SJSA1 (cell line): Measurements from ENCODE around the gene PITX1. TPM values are rescaled to one million over a fixed set of nuclear protein-coding genes. Genes with fewer than 3 reads are reported as not detected.
"Not testable (repeated sequence)": the region's sequence is repeated elsewhere in the genome, so short reads cannot be mapped to it uniquely, and the experiment has no call there.

ENCODE experiments used
- DNase-seq, 2 experiments: peaks; one replicate each; pipeline ENCODE4 v3.0.0-alpha.2; 2015 to 2020; ENCODE audit warnings: low spot score in 2 of 2, low read depth in 1 of 2
- H3K27ac ChIP-seq: fragments of 250-450 bp; sonication (Bioruptor Pico); 2 replicates; pipeline ENCODE4 v1.5.1; 2020; ENCODE audit warnings: mild to moderate bottlenecking, moderate library complexity
- H3K27me3 ChIP-seq: fragments of 250-450 bp; sonication (Bioruptor Pico); replicated peaks from 2 replicates; pipeline ENCODE4 v1.5.1; 2020; ENCODE audit warnings: mild to moderate bottlenecking, moderate library complexity
- H3K36me3 ChIP-seq: fragments of 250-450 bp; sonication (Bioruptor Pico); 2 replicates; pipeline ENCODE4 v1.5.1; 2020; ENCODE audit warnings: mild to moderate bottlenecking
- H3K4me1 ChIP-seq: fragments of 250-450 bp; sonication (Bioruptor Pico); replicated peaks from 2 replicates; pipeline ENCODE4 v1.6.1; 2021; ENCODE audit warnings: mild to moderate bottlenecking
- H3K4me3 ChIP-seq: fragments of 250-450 bp; sonication (Bioruptor Pico); 2 replicates; pipeline ENCODE4 v1.5.1; 2020; ENCODE audit warnings: mild to moderate bottlenecking
- H3K9me3 ChIP-seq: fragments of 250-450 bp; sonication (Bioruptor Pico); replicated peaks from 2 replicates; pipeline ENCODE4 v1.5.1; 2020; ENCODE audit warnings: mild to moderate bottlenecking
- total RNA-seq: library from RNA; depleted of rRNA; stranded (reverse); fragments of >200 nt; shearing (Covaris generic); gene quantifications from 2 replicates; pipeline ENCODE4 v1.2.3, GENCODE V29; 2014; rRNA removed

Gene PITX1
- total RNA-seq, 1 experiment from 2014 or later: 25.0 TPM

GRCh38 chr5:134995850-134996402, 38.1 kb downstream of the PITX1 start:
- H3K36me3 ChIP-seq: no peaks in the 10 kb centered on the region
- no peaks in the 10 kb centered on the region for H3K4me1 ChIP-seq
- H3K4me3 ChIP-seq: no peak overlapping the region
- no peaks in the 10 kb centered on the region for H3K9me3 ChIP-seq
- DNase-seq: no peak
- 0 out of 2 replicates have a peak, but pooled peaks cover 10% of the 10 kb centered on the region for H3K27me3 ChIP-seq
- H3K27ac ChIP-seq: no peak overlapping the region

- no peaks in the 10 kb centered on the region for H3K36me3 ChIP-seq
- no peak for DNase-seq
- H3K9me3 ChIP-seq: no peaks in the 10 kb centered on the region
- H3K27me3 ChIP-seq: 0 out of 2 replicates have a peak, but pooled peaks cover 10% of the 10 kb centered on the region
- H3K4me3 ChIP-seq: no peak overlapping the region
- H3K4me1 ChIP-seq: no peaks in the 10 kb centered on the region
- H3K27ac ChIP-seq: no peak overlapping the region
Measured at GRCh38 chr5:134994560-134995156, 39.4 kb downstream of the PITX1 start.

- Histone ChIP-seq H3K27ac (no peak overlapping the region), H3K36me3 (no peaks in the 10 kb centered on the region), H3K4me3 (no peak overlapping the region), H3K4me1 (no peaks in the 10 kb centered on the region), H3K9me3 (no peaks in the 10 kb centered on the region), H3K27me3 (0 out of 2 replicates have a peak, but pooled peaks cover 15% of the 10 kb centered on the region)
- no peak for DNase-seq
Measured at GRCh38 chr5:134993161-134993560, 40.9 kb downstream of the PITX1 start.

- Histone ChIP-seq H3K4me3 (no peak overlapping the region), H3K27me3 (0 out of 2 replicates have a peak, but pooled peaks cover 16% of the 10 kb centered on the region), H3K4me1 (no peaks in the 10 kb centered on the region), H3K9me3 (no peaks in the 10 kb centered on the region), H3K36me3 (no peaks in the 10 kb centered on the region), H3K27ac (no peak overlapping the region)
- no peak for DNase-seq
Measured at GRCh38 chr5:134992148-134992547, 41.9 kb downstream of the PITX1 start.

GRCh38 chr5:134990183-134990582, 43.8 kb downstream of the PITX1 start:
- not testable (repeated sequence) for H3K9me3 ChIP-seq, DNase-seq
- H3K27me3 ChIP-seq: 0 out of 2 replicates have a peak, but pooled peaks cover 15% of the 10 kb centered on the region

GRCh38 chr5:134989266-134989830, 44.7 kb downstream of the PITX1 start:
- Histone ChIP-seq H3K27me3 (0 out of 2 replicates have a peak, but pooled peaks cover 12% of the 10 kb centered on the region), H3K9me3 (no peaks in the 10 kb centered on the region), H3K4me1 (no peaks in the 10 kb centered on the region), H3K36me3 (no peaks in the 10 kb centered on the region), H3K4me3 (no peak overlapping the region), H3K27ac (no peak overlapping the region)
- DNase-seq: no peak

More at GRCh38 chr5:134990183-134990582, 43.8 kb downstream of the PITX1 start:
- H3K36me3 ChIP-seq, H3K4me3 ChIP-seq, H3K27ac ChIP-seq, H3K4me1 ChIP-seq: not testable (repeated sequence)

GRCh38 chr5:134982230-134982629, 51.8 kb downstream of the PITX1 start:
- Histone ChIP-seq H3K27me3 (0 out of 2 replicates have a peak, but pooled peaks cover 5% of the 10 kb centered on the region), H3K4me1 (no peaks in the 10 kb centered on the region), H3K36me3 (no peaks in the 10 kb centered on the region), H3K27ac (no peak overlapping the region), H3K9me3 (peaks cover 12% of the 10 kb centered on the region), H3K4me3 (no peak overlapping the region)
- no peak for DNase-seq

- Histone ChIP-seq H3K27ac (no peak overlapping the region), H3K9me3 (peaks cover 13% of the 10 kb centered on the region), H3K27me3 (no peaks in the 10 kb centered on the region), H3K4me1 (no peaks in the 10 kb centered on the region), H3K4me3 (no peak overlapping the region), H3K36me3 (no peaks in the 10 kb centered on the region)
- no peak for DNase-seq
Measured at GRCh38 chr5:134979416-134979815, 54.6 kb downstream of the PITX1 start.

Other genes with a start within 250 kb of the PITX1 start
- gene C5orf24, start 188.3 kb downstream of the PITX1 start, total RNA-seq: 53.2 and 93.3 TPM in 2 replicates
- gene TXNDC15, start 159.9 kb downstream of the PITX1 start, total RNA-seq: 108 and 253 TPM in 2 replicates
- gene PCBD2, start 129.1 kb downstream of the PITX1 start, total RNA-seq: 6.1 and 11.4 TPM in 2 replicates
- 0.08 and 1.3 TPM in 2 replicates for gene CATSPER3, start 66.3 kb downstream of the PITX1 start, total RNA-seq